Kasumi-1 (cell line): Measurements from ENCODE around the gene NOS1AP.
"Not testable (repeated sequence)": the region's sequence is repeated elsewhere in the genome, so short reads cannot be mapped to it uniquely, and the experiment has no call there.

Experiments
- DNase-seq, 2 experiments: peaks; one replicate each; lab custom pipeline; 2025; lab: John Stamatoyannopoulos, UW

The NOS1AP gene

GRCh38 chr1:162169031-162169790, 99.7 kb downstream of the NOS1AP start:
- DNase-seq, result no peak

DNA sequence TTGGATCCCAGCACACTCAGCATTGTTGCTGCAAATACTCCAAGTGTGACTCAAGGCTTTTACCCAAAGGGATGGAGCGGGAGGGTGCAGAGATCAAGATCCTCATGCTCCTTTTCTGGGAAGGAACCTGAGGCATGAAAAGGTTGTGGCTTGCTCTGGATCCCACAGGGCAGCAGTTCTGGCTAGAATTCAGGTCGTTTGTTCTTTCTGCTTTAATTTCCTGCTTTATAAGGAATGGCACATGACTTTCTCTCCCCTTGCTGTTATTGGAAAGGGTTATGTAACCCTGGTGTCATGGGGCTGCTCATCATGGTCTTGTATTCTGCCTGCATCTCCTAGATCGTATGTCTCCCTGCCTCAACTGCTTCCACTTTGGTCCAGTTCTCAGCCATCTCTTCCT, 101.6 kb downstream of the NOS1AP start:
- no peak for DNase-seq

DNA sequence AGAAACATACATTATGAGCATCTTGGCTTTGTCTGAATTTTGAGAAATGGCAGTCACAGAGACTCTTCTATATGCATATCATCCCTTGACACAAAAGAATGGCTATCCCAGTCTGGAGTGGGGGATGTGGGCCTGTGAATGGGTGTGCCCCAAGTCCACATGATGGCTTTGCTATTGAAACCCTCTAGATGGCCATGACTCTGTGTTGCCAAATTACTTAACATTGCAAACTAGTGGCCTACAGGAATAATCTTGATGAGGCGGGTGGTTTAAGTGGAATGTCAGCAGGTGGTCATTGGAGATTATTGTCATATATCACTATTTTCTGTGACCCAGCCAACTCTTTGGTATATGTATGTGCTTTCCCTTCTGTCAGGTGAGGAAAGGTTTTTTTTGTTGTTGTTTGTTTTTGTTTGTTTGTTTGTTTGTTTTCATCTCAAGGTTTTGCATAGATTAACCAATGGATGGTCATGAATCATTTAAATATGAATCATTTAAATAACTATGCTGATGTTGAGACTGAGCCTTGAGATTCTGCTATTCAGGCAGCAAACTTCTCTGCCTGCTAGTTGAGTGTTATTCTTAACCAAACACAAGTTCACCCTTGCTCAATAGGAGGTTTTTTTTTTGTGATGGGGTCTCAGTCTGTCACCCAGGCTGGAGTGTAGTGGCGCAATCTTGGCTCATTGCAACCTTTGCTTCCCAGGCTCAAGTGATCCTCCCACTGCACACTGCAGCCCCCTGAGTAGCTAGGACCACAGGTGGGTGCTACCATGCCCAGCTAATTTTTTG, 103.0 kb downstream of the NOS1AP start:
- no peak for DNase-seq

DNA sequence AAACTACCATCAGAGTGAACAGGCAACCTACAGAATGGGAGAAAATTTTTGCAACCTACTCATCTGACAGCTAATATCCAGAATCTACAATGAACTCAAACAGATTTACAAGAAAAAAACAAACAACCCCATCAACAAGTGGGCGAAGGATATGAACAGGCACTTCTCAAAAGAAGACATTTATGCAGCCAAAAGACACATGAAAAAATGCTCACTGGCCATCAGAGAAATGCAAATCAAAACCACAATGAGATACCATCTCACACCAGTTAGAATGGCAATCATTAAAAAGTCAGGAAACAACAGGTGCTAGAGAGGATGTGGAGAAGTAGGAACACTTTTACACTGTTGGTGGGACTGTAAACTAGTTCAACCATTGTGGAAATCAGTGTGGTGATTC, 104.1 kb downstream of the NOS1AP start:
- DNase-seq, result not testable (repeated sequence)

- not testable (repeated sequence) for DNase-seq
Observed at GRCh38 chr1:162174027-162174426, 104.5 kb downstream of the NOS1AP start.

GRCh38 chr1:162175379-162176081, 106.0 kb downstream of the NOS1AP start:
- no peak for DNase-seq

- no peak for DNase-seq
Observed at GRCh38 chr1:162177126-162177525, 107.6 kb downstream of the NOS1AP start.

DNA sequence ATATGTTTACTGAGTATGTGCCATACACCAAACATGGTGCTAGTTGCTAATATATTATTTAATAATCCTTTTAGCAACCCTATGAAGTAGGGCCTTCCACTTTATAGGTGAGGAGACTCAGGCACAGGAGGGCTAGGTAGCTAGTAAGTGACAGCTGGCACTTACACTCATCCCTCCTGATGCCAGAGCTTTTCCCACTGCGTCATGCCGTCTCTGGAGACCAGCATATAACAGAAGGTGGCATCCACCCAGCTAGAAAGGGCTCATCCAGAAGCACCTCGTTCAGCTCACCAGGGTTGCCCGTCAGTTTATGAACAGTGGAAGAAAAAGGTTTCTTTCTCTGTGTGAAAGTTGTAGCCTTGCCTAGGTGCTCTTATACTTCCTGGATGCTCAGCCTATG, 108.9 kb downstream of the NOS1AP start:
- DNase-seq, result no peak

GRCh38 chr1:162179121-162179520, 109.6 kb downstream of the NOS1AP start:
- DNase-seq, result no peak

DNA sequence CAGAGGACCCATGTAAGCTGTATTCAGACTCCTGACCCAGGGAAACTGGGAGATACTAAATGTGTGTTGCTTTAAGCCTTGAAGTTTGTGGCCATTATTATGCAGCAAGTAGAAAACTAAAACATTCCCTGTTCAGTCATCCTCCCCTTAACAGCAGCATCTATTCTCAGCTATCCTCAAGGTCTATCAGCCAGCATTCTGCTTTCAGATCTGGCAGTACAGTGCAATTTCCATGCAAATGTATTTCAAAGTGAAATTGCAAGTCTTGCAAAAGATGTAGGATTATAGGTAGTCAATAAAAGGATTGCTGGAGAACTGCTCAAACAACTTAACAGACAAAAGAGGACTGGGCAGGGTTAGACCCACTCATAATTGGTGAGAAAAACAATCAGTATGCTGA, 111.3 kb downstream of the NOS1AP start:
- no peak for DNase-seq

DNA sequence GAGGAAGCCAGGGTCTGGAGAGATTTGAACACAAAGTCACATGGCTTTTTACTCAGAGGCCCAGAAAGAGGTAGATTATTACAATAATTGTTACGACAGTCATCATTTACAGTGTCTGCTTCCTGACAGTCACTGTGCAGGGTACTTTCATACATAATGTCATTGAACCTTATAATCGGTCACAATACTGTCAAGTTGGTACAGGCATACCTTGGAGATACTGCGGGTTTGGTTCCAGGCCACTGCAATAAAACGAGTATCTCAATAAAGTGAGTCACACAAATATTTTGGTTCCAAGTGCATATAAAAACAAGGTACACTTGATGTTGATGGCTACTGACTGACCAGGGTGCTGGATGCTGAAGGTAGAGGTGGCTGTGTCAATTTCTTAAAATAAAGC, 112.6 kb downstream of the NOS1AP start:
- DNase-seq, result no peak

GRCh38 chr1:162185314-162186025, 116.0 kb downstream of the NOS1AP start:
- DNase-seq, result no peak

- no peak for DNase-seq
Observed at GRCh38 chr1:162186026-162186374, 116.5 kb downstream of the NOS1AP start.

DNA sequence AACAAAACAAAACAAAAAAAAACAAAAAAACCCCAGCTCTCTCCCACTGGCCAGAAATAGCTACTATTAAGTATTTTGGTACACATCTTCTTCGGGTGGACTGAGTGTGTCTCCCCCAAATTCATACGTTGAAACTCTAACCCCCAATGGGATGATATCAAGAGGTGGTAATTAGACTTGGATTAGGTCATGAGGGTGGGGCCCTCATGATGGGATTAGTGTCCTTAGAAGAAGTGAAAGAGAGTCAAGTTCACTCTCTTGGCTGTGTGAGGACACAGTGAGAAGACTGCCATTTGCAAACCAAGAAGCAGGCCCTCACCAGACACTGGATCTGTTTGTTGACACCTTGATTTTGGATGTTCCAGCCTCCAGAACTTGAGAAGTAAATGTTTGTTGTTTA, 116.9 kb downstream of the NOS1AP start:
- DNase-seq, result no peak

DNA sequence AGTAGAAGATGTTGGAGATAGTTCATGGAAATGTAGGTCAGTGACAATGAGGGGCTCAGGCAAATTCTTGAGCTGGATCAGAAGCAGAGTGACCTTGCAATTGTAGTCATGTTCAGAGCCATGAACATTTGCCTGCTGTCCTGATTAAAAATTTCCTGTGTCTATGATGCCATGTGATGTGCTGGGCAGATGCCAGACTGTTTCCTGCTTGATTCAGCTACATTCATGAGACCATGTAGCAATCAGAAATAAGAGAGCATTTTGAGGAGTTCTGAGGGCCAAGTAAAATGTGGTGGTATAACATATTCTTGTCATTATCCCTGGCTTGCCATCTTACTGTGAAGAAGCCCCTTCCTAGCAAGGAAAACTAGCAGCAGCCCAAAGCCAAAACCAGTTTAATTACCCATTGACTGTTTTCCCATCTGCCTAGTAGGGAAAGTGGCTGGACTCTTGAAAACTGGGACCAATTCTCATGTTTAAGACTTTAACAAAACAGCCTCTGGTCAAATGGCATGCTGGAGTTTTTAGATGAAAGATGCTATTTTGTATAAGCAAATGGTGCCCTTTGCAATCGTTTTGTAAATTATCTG, 118.3 kb downstream of the NOS1AP start:
- no peak for DNase-seq

GRCh38 chr1:162189345-162189744, 119.9 kb downstream of the NOS1AP start:
- no peak for DNase-seq

DNA sequence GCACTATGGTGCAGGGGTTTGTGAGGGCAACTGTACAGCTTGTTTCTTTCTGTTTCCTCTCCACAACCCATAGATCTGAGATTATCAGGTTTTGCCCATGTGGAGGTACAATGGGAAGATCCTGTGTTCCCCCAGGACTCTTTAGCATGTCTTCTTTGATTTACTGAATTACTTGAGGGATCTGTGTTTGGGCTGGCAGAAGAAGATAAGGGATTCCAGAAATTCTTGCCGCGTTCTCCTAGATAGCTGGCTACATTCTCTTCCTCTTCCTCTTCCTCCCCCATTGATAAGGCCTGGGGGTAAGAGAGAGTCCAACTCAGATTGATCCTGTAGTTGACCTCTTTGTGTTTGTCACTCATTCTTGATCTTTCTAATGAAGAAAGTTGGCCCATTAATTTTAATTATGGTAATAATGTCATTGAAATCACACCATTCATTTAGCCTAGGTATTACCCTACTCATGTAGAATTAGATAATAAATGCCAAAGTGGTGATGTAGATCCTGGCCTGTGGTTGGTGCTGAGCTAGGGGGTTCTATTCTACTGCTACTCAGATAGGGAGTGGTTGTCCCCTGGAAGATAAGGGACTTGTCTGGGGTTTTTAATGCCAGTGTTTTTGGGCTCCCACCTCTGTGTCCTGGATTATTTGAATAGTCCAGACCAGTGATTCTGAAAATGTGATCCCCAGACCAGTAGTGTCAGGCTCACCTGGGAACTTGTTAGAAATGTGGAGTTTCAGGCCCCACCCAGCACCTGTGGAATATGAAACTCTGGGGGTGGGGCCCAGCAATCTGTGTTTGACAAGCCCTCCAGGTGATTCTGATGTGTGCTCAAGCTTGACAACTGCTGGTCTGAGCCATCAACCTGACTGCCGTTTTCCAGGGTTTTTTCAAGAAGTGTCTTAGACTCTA, 122.2 kb downstream of the NOS1AP start:
- no peak for DNase-seq

DNA sequence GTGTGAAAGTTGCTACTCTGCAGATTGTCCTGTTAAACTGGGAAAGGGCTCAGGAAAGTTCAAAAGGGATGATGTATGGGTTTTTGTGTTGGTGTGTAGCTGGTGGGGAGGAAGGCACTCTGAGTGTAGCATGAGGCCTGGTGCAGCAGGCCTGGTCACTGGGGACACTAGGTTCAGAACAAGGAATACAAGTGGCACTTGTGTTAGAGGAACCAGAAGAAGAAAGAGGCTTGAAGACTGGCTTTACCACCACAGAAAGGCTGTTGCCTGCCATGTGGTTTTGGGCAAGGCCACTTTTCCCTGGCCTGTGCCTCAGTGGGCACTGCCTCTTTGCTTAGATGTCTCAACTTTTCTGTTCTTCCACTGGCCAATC, 122.8 kb downstream of the NOS1AP start:
- DNase-seq, result no peak

DNA sequence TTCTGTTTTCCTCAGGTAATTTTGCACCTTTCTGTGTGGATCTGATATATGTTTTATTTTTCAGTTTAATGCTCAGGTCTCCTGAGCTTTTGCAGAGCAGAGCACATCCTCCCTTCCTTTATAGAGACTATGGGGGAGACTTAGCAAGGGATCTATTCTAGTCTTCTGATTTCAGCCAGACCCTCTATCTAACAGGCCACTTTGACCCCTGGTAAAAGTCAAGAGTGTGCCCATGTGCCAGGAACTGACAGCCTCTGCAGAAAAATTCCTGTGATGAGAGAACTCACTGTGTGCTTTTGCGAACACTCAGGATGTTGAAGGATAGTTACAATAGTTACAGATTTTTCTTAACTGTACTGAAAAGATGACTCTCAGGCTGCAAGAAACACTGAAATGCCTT, 123.3 kb downstream of the NOS1AP start:
- no peak for DNase-seq

- DNase-seq, result no peak
Observed at GRCh38 chr1:162193221-162193620, 123.7 kb downstream of the NOS1AP start.

DNA sequence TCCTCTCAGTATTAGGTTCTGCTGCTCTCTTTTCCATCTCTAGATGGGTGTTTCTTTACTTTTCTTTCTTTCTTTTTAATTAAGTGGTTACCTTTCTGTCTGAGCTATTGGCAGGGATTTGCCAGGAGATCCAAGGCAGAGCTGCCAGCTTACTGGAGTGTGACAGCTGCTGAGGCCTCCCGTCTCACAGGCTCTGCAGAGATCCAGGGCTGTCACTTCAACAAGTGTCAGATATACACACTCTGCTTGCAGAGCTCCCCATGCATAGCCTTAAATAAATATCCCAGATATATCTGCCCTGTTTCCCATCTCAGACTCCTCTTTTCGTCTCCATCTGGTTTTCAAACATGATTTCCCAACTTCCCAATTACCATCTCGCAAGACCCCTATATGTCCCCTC, 124.3 kb downstream of the NOS1AP start:
- DNase-seq, result no peak
